Large intestine (tissue), 3 donors: Measurements from ENCODE around the gene PDGFA. TPM values are rescaled to one million over a fixed set of nuclear protein-coding genes. Genes with fewer than 3 reads are reported as not detected.
A peak's percentile ranks its signal among the peaks of the same experiment; 100 is the strongest.

ENCODE experiments used
- DNase-seq, 2 donors: peaks; one replicate each; pipeline versions ENCODE4 v3.0.0 to v3.0.0-alpha.2; 2013
- H3K27ac ChIP-seq: one replicate; pipeline ENCODE4 v1.5.1; 2013; ENCODE audit warnings: low read length
- H3K27me3 ChIP-seq: 2 replicates; pipeline ENCODE4 v1.6.1; 2013; ENCODE audit warnings: low read length; ENCODE audit not compliant: control insufficient read depth, insufficient read depth
- H3K36me3 ChIP-seq: 2 replicates; pipeline ENCODE4 v1.6.1; 2013; ENCODE audit warnings: low read length; ENCODE audit not compliant: control insufficient read depth, insufficient read depth
- H3K4me1 ChIP-seq: one replicate; pipeline ENCODE4 v1.6.1; 2013; ENCODE audit warnings: low read length; ENCODE audit not compliant: control insufficient read depth, insufficient read depth
- H3K4me3 ChIP-seq: one replicate; pipeline ENCODE4 v1.5.1; 2013; ENCODE audit warnings: low read length
- H3K9me3 ChIP-seq: one replicate; pipeline ENCODE4 v1.6.1; 2013; ENCODE audit warnings: mild to moderate bottlenecking, low read depth, low read length, moderate library complexity; ENCODE audit not compliant: control insufficient read depth
- WGBS: methylation state at CpG from one replicate; pipeline ENCODE4 v1.1.5; 2013; ENCODE audit warnings: low lambda C conversion rate; ENCODE audit not compliant: insufficient coverage; 5-methylcytosine and 5-hydroxymethylcytosine counted together
- polyA plus RNA-seq: library from polyadenylated mRNA; unstranded; fragments of 120-200 nt; gene quantifications from one replicate; pipeline ENCODE4 v1.2.1, GENCODE V29; 2013

PDGFA gene
- polyA plus RNA-seq, 1 donor: 104 TPM

- H3K9me3 ChIP-seq: peaks cover 16% of the 10 kb centered on the region
- H3K4me3 ChIP-seq: no peak overlapping the region
- WGBS: no CpG with 5 or more reads among the region's 34 CpGs
- H3K27ac ChIP-seq: peak overlapping the region; percentile 29
- H3K4me1 ChIP-seq: peaks cover 15% of the 10 kb centered on the region
- peak; percentile 53 to 64 for DNase-seq
- H3K36me3 ChIP-seq: no peaks in the 10 kb centered on the region
- H3K27me3 ChIP-seq: no peaks in the 10 kb centered on the region
Measured at GRCh38 chr7:464454-465401, 54.9 kb downstream of the PDGFA start.

GRCh38 chr7:463817-464453 is 55.7 kb downstream of the PDGFA start:
- DNase-seq: no peak
- H3K27ac ChIP-seq: no peak overlapping the region
- no CpG with 5 or more reads among the region's 35 CpGs for WGBS
- H3K4me3 ChIP-seq: no peak overlapping the region
- H3K9me3 ChIP-seq: peaks cover 11% of the 10 kb centered on the region
- no peaks in the 10 kb centered on the region for H3K36me3 ChIP-seq
- H3K27me3 ChIP-seq: no peaks in the 10 kb centered on the region
- H3K4me1 ChIP-seq: peaks cover 15% of the 10 kb centered on the region

DNA sequence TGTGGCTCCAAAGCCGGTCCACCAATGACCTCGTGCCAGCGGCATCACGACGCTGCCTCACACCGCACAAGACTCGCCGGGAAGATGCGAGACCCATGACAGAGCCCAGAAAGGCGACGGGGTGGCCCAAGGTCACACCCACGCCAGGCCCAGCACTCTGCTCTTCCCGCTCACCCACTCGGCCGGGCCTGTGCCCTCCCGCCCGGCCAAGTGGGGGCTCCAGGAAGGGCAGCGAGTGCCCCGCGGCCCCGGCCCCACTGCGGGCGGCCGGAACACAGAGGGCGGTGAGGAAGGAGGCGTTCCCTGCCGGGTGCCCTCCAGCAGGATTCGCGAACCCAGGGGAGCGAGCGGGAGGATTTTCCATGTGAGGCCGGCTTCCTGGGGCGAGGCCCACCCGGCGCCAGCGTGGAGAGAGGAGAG is 56.3 kb downstream of the PDGFA start:
- Histone ChIP-seq H3K27me3 (no peaks in the 10 kb centered on the region), H3K27ac (no peak overlapping the region), H3K9me3 (peaks cover 11% of the 10 kb centered on the region), H3K4me1 (peaks cover 15% of the 10 kb centered on the region), H3K36me3 (no peaks in the 10 kb centered on the region), H3K4me3 (no peak overlapping the region)
- WGBS: no CpG with 5 or more reads among the region's 36 CpGs
- DNase-seq: no peak

DNA sequence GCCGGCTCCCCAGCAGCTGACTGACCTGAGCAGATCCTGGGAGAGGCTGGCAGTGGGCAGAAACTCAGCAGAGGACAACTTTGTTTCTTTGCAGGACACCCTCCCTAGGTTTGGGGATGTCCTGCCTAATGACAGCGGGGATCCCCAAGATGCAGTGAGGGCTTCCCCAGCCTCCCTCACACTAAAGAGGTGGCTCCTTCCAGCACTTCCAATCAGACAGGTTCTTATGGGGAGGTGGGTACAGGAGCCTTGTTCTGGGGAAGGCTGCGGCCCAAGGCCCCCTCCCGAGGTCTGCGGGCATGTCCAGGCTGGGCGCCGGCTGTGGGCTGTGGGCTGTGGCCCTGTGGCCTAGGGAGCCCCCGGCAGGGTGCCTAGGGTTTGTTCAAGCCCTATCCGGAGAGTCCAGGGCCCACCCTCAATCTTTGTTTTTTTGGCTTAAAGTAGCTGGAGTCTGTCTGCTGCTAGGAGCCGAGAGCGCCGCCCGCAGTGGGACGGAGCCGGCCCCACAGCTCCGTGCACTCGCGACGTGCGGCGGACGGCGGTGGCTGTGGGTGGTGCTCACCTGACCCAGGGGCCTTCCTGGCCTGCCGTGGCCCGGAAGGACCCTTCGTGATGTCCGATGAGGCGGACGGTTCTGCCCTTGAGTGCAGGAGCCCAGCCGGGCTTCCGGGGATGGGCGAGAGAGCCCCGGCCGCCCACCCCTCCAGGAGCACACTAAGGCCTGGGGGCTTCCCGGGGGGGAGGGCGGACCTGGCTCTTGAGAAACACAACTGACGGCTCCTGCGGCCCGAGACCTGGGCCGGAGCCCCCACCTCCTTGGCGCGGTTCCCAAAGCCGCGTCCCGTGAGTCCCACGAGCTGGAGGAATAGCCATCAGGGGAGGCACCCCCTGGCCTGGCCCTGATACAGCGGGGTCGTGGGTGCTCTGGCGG is 57.2 kb downstream of the PDGFA start:
- peaks cover 18% of the 10 kb centered on the region for H3K4me1 ChIP-seq
- H3K27me3 ChIP-seq: no peaks in the 10 kb centered on the region
- 100% methylated on average over 3 of the region's 49 CpGs for WGBS
- no peaks in the 10 kb centered on the region for H3K36me3 ChIP-seq
- DNase-seq: no peak
- H3K9me3 ChIP-seq: peaks cover 11% of the 10 kb centered on the region
- no peak overlapping the region for H3K4me3 ChIP-seq
- H3K27ac ChIP-seq: no peak overlapping the region

GRCh38 chr7:461453-462172 is 58.0 kb downstream of the PDGFA start:
- peaks cover 18% of the 10 kb centered on the region for H3K4me1 ChIP-seq
- WGBS: no CpG with 5 or more reads among the region's 29 CpGs
- H3K9me3 ChIP-seq: peaks cover 9% of the 10 kb centered on the region
- no peak overlapping the region for H3K27ac ChIP-seq
- H3K36me3 ChIP-seq: no peaks in the 10 kb centered on the region
- no peak overlapping the region for H3K4me3 ChIP-seq
- no peaks in the 10 kb centered on the region for H3K27me3 ChIP-seq
- no peak for DNase-seq

DNA sequence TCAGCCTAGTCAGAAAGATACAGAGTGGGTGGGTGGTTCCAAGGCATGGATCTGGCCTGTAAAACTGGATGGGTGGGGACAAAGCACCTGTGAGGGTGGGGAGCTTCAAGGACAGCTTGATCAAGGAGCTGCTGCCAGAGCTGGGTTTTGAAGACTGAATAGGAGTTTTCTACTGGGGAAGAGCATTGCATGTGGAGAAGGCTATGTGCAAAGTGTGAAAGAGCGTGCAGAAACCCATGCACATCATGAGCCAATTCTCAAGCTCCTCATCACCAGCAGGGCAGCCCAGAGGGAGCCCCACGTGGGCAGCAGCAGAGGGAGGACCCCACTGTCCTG is 58.6 kb downstream of the PDGFA start:
- no peaks in the 10 kb centered on the region for H3K27me3 ChIP-seq
- no CpG with 5 or more reads among the region's 2 CpGs for WGBS
- peaks cover 18% of the 10 kb centered on the region for H3K4me1 ChIP-seq
- no peak overlapping the region for H3K4me3 ChIP-seq
- no peaks in the 10 kb centered on the region for H3K36me3 ChIP-seq
- no peak for DNase-seq
- H3K9me3 ChIP-seq: peaks cover 4% of the 10 kb centered on the region
- H3K27ac ChIP-seq: no peak overlapping the region

DNA sequence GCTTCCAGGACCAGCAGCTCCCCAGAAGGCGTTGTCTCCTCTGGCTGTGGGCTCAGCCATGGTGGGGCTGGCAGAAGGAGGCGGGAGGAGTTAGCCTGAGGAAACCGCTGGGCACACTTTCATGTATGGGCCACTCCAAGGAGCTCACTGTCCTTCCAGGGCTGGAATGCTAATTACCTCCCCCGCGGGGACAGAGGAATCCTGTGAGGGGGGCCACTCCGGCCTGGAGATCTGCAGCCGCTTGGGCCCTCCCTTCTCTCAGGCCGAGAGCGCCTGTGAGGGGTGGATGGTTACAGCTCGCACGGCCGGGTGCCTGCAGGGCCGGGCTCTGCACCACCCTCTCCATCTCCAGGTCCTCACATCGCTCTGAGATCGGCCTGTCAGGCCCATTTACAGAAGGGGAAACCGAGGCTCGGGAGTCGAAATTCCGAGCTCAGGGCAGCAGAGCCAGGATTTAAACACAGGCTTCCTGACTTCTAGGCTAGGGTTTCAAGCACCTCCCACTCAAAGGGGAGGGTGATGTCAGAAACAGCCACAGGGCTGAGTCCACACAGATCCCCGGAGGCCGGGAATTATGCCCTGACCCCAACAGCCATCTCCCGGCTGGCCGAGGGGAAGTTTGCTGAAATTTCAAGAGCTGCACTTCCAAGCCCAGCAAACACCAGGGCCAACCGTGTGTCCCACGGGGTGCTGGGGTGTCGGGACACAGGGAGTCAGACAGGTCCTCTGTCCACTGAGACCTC is 59.1 kb downstream of the PDGFA start:
- Histone ChIP-seq H3K4me3 (no peak overlapping the region), H3K36me3 (no peaks in the 10 kb centered on the region), H3K27ac (no peak overlapping the region), H3K27me3 (no peaks in the 10 kb centered on the region), H3K9me3 (peaks cover 4% of the 10 kb centered on the region), H3K4me1 (peaks cover 19% of the 10 kb centered on the region)
- peak in 1 of 2 donors; percentile 43 for DNase-seq
- WGBS: no CpG with 5 or more reads among the region's 26 CpGs

GRCh38 chr7:459584-460373 is 59.9 kb downstream of the PDGFA start:
- no peak for DNase-seq
- Histone ChIP-seq H3K4me3 (no peak overlapping the region), H3K27ac (no peak overlapping the region), H3K9me3 (peaks cover 4% of the 10 kb centered on the region), H3K27me3 (no peaks in the 10 kb centered on the region), H3K4me1 (peaks cover 22% of the 10 kb centered on the region), H3K36me3 (no peaks in the 10 kb centered on the region)
- no CpG with 5 or more reads among the region's 6 CpGs for WGBS
